ENCODE data around the gene ACSS3.
"Not testable (repeated sequence)": the region's sequence is repeated elsewhere in the genome, so short reads cannot be mapped to it uniquely, and the experiment has no call there.

Gene ACSS3

GRCh38 chr12:81094718-81095360, 17.0 kb downstream of the ACSS3 start:
- no peak for DNase-seq

- peak in 2 of 58 donors; percentile 10 to 15 for DNase-seq
These were observed 17.8 kb downstream of the ACSS3 start for GRCh38 chr12:81095501-81096232.

- DNase-seq: no peak
These were observed 27.8 kb downstream of the ACSS3 start for GRCh38 chr12:81105687-81106086.

GRCh38 chr12:81114226-81114625, 36.3 kb downstream of the ACSS3 start:
- no peak for DNase-seq

GRCh38 chr12:81119069-81119468, 41.2 kb downstream of the ACSS3 start:
- DNase-seq: not testable (repeated sequence)

GRCh38 chr12:81120961-81121360, 43.1 kb downstream of the ACSS3 start:
- DNase-seq: no peak

- no peak for DNase-seq
These were observed 45.7 kb downstream of the ACSS3 start for GRCh38 chr12:81123611-81124010.

GRCh38 chr12:81125691-81126090, 47.8 kb downstream of the ACSS3 start:
- DNase-seq: no peak

GRCh38 chr12:81128930-81129554, 51.2 kb downstream of the ACSS3 start:
- peak in 7 of 58 donors; percentile 0 to 5 (median 1) for DNase-seq

- DNase-seq: no peak
These were observed 58.6 kb downstream of the ACSS3 start for GRCh38 chr12:81136519-81136918.

GRCh38 chr12:81137801-81138200, 59.9 kb downstream of the ACSS3 start:
- no peak for DNase-seq

GRCh38 chr12:81141217-81141616, 63.3 kb downstream of the ACSS3 start:
- no peak for DNase-seq

GRCh38 chr12:81143057-81143456, 65.2 kb downstream of the ACSS3 start:
- DNase-seq: no peak

GRCh38 chr12:81146228-81147225, 68.6 kb downstream of the ACSS3 start:
- DNase-seq: no peak

- DNase-seq: no peak
These were observed 69.5 kb downstream of the ACSS3 start for GRCh38 chr12:81147292-81147919.

- DNase-seq: no peak
These were observed 72.5 kb downstream of the ACSS3 start for GRCh38 chr12:81150382-81150781.

GRCh38 chr12:81159856-81160255, 82.0 kb downstream of the ACSS3 start:
- DNase-seq: no peak

GRCh38 chr12:81161680-81162079, 83.8 kb downstream of the ACSS3 start:
- no peak for DNase-seq

- no peak for DNase-seq
These were observed 84.7 kb downstream of the ACSS3 start for GRCh38 chr12:81162391-81163136.

GRCh38 chr12:81164827-81165226, 86.9 kb downstream of the ACSS3 start:
- no peak for DNase-seq

Measured in anterior cingulate cortex (tissue), 58 donors.